ENCODE results near the gene WNT5A. TPM values are rescaled to one million over a fixed set of nuclear protein-coding genes. Genes with fewer than 3 reads are reported as not detected.

The WNT5A gene
- total and polyA plus RNA-seq, 2 of the 4 experiments (the other 2 are of a cell fraction) = 224 to 231 TPM

- H4K8ac ChIP-seq (ENCODE audit: low read depth in 2 of 2, low read length in 2 of 2) = peak overlapping the region; percentile 47 to 61
- H3K9me1 ChIP-seq (ENCODE audit: insufficient read depth, low read length) = peaks cover 19% of the 10 kb centered on the region
- CTCF ChIA-PET = interaction anchor here (0.6 to 1.4 kb wide), 2 partner anchors 502 to 605 kb away, joined by 3 to 4 read pairs; no protein-coding TSS in a partner anchor
- WGBS, 2 experiments (ENCODE audit: extremely low coverage in 2 of 2, insufficient read length in 1 of 2) = no CpG with 5 or more reads among the region's 3 CpGs
- peaks cover 16% of the 10 kb centered on the region for H3K4me1 ChIP-seq (ENCODE audit: control insufficient read depth, insufficient read depth, low read length)
- H2BK20ac ChIP-seq (ENCODE audit: low read depth, low read length) = peak overlapping the region; percentile 61; the same call in 1 of the 2 replicates
- no peak for ATAC-seq (ENCODE audit: low read depth)
- POLR2A ChIA-PET (ENCODE audit: unreplicated experiment) = interaction anchor here (0.6 to 1.3 kb wide), 2 partner anchors 297 to 300 kb away, joined by 3 to 4 read pairs; no protein-coding TSS in a partner anchor
- peaks cover 15% of the 10 kb centered on the region for H4K20me1 ChIP-seq (ENCODE audit: insufficient read depth, low read length)
- H3K4me3 ChIP-seq (ENCODE audit: insufficient read depth, low read depth, low read length) = no peak overlapping the region
- peak overlapping the region; percentile 79 for H2BK5ac ChIP-seq (ENCODE audit: low read depth, low read length, poor library complexity, severe bottlenecking)
- no peak overlapping the region for H3K9ac ChIP-seq (ENCODE audit: low read depth, low read length)
- intact Hi-C loops (cut with micrococcal nuclease) (loop anchor here (5.0 kb wide), 1 partner anchor 134 kb away; no protein-coding TSS in a partner anchor), in situ Hi-C loops (cut with MboI; ENCODE audit: low sequenced_read_pairs) (loop anchor here (10.0 kb wide), 1 partner anchor 132 kb away; no protein-coding TSS in a partner anchor), dilution Hi-C loops (cut with HindIII; ENCODE audit: low sequenced_read_pairs, unreplicated experiment) (no loop called here)
- H3K27me3 ChIP-seq (ENCODE audit: control insufficient read depth, insufficient read depth, low read length) = no peaks in the 10 kb centered on the region
- H2BK120ac ChIP-seq (ENCODE audit: low read depth, low read length) = peak overlapping the region; percentile 58
- peaks cover 26% of the 10 kb centered on the region for H3K36me3 ChIP-seq (ENCODE audit: control insufficient read depth, insufficient read depth, low read length)
- H3K4ac ChIP-seq (ENCODE audit: low read depth, low read length) = no peak overlapping the region
- H2AK9ac ChIP-seq (replicated peaks; ENCODE audit: low read depth, low read length, poor library complexity) = no peak overlapping the region
- no peak overlapping the region for H2AFZ ChIP-seq (replicated peaks; ENCODE audit: low read length, poor library complexity)
- no peak overlapping the region for H2AK5ac ChIP-seq (ENCODE audit: low read depth, low read length)
- H3K56ac ChIP-seq (ENCODE audit: extremely low read depth, insufficient read depth, low read length) = peak overlapping the region; percentile 14; the same call in 1 of the 2 replicates
- H3K18ac ChIP-seq (ENCODE audit: low read depth, low read length) = peak overlapping the region; percentile 76
- peak overlapping the region; percentile 20; the same call in 1 of the 2 replicates for H3K23ac ChIP-seq (ENCODE audit: low read depth, low read length)
- H3K4me2 ChIP-seq (ENCODE audit: low read depth, low read length) = 0 out of 2 replicates have a peak overlapping the region, but pooled peaks have one; percentile 19
- H4K5ac ChIP-seq (ENCODE audit: low read depth, low read length) = peak overlapping the region; percentile 55
- peak overlapping the region; percentile 52; the same call in 1 of the 2 replicates for H4K91ac ChIP-seq (ENCODE audit: insufficient read depth, low read depth, low read length)
- no peaks in the 10 kb centered on the region for H3K9me3 ChIP-seq (ENCODE audit: control insufficient read depth, insufficient read depth, low read length)
- peak overlapping the region; percentile 57; the same call in 1 of the 2 replicates for H3K27ac ChIP-seq (ENCODE audit: insufficient read depth, low read length)
- TF ChIP-seq POLR2A (IDR thresholded peaks at IDR 0.05; ENCODE audit: low read depth, low read length) (no peak), MAZ (IDR thresholded peaks at IDR 0.05; ENCODE audit: borderline replicate concordance, low read depth, low read length) (no peak), NFE2L2 (IDR thresholded peaks at IDR 0.05; ENCODE audit: low read depth, low read length) (no peak), MAFK (IDR thresholded peaks at IDR 0.05; ENCODE audit: low read depth, low read length) (peak; percentile 99), ELK1 (IDR thresholded peaks at IDR 0.05; ENCODE audit: borderline replicate concordance, low read depth, low read length) (no peak), MXI1 (IDR thresholded peaks at IDR 0.05; ENCODE audit: borderline replicate concordance, low read depth, low read length) (no peak)
- no peak overlapping the region for H2BK15ac ChIP-seq (ENCODE audit: low read depth, low read length)
- H3K79me1 ChIP-seq (ENCODE audit: low read depth in 1 of 2, low read length in 2 of 2) = peaks cover 14 to 41% of the 10 kb centered on the region in 2 experiments; a peak in 3 of 4 replicates
- H3K14ac ChIP-seq (replicated peaks; ENCODE audit: low read depth, low read length) = 0 out of 2 replicates have a peak overlapping the region, but pooled peaks have one; percentile 43
- BruUV-seq (replicated peaks) = no TSS peak
- no peak for DNase-seq
Measured at GRCh38 chr3:55466526-55466925, 20.6 kb downstream of the WNT5A start.

All from IMR-90 (cell line).